ENCODE data around the gene SMG1.

- TF ChIP-seq, protein P1, sequence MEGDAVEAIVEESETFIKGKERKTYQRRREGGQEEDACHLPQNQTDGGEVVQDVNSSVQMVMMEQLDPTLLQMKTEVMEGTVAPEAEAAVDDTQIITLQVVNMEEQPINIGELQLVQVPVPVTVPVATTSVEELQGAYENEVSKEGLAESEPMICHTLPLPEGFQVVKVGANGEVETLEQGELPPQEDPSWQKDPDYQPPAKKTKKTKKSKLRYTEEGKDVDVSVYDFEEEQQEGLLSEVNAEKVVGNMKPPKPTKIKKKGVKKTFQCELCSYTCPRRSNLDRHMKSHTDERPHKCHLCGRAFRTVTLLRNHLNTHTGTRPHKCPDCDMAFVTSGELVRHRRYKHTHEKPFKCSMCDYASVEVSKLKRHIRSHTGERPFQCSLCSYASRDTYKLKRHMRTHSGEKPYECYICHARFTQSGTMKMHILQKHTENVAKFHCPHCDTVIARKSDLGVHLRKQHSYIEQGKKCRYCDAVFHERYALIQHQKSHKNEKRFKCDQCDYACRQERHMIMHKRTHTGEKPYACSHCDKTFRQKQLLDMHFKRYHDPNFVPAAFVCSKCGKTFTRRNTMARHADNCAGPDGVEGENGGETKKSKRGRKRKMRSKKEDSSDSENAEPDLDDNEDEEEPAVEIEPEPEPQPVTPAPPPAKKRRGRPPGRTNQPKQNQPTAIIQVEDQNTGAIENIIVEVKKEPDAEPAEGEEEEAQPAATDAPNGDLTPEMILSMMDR (IDR thresholded peaks at IDR 0.05; ENCODE audit: insufficient read depth, low read length, poor library complexity, severe bottlenecking), result no peak
- TF ChIP-seq EZH2phosphoT487 (conservative IDR thresholded peaks at IDR 0.05; ENCODE audit: low read length), result no peak
These were observed 98.3 kb downstream of the SMG1 start for GRCh38 chr16:18827890-18828289.

Measured in SU-DHL-6 (cell line).